Skeletal muscle satellite cell (primary cell): ENCODE data around the gene DZIP1. TPM values are rescaled to one million over a fixed set of nuclear protein-coding genes. Genes with fewer than 3 reads are reported as not detected.
"Not testable (repeated sequence)": the region's sequence is repeated elsewhere in the genome, so short reads cannot be mapped to it uniquely, and the experiment has no call there.

Source experiments
- H3K27me3 ChIP-seq: 2 replicates; pipeline ENCODE4 v1.7.0; 2013; ENCODE audit warnings: low read length; ENCODE audit not compliant: control insufficient read depth, insufficient read depth
- H3K36me3 ChIP-seq: 2 replicates; pipeline ENCODE4 v1.7.0; 2013; ENCODE audit warnings: mild to moderate bottlenecking, control low read depth, low read length; ENCODE audit not compliant: insufficient read depth
- H3K4me1 ChIP-seq: 2 replicates; pipeline ENCODE4 v1.7.0; 2013; ENCODE audit warnings: low read length; ENCODE audit not compliant: control insufficient read depth, insufficient read depth
- H3K4me2 ChIP-seq: 2 replicates; pipeline ENCODE4 v1.7.0; 2013; ENCODE audit warnings: mild to moderate bottlenecking, low read length
- H3K4me3 ChIP-seq: 2 replicates; pipeline ENCODE4 v1.7.0; 2013; ENCODE audit warnings: low read length
- H3K9ac ChIP-seq: 2 replicates; pipeline ENCODE4 v1.7.0; 2013; ENCODE audit warnings: mild to moderate bottlenecking, low read depth, low read length, moderate library complexity
- H3K9me3 ChIP-seq: replicated peaks from 2 replicates; pipeline ENCODE4 v1.7.0; 2013; ENCODE audit warnings: mild to moderate bottlenecking, control low read depth, low read length
- total RNA-seq: library from RNA; depleted of rRNA; stranded (reverse); fragments of >200 nt; gene quantifications from 2 replicates; pipeline ENCODE4 v1.2.3, GENCODE V29; 2012; rRNA removed

The DZIP1 gene
- total RNA-seq, result 21.4 and 28.4 TPM in 2 replicates

GRCh38 chr13:95644601-95645052, at the start of gene DZIP1:
DZIP1 (minus strand) TSS chr13:95644706; CDS start chr13:95642029, 2,677 bp downstream.
- peak within 1 kb of the TSS; percentile 85 for H3K4me2 ChIP-seq
- H3K4me1 ChIP-seq, result peaks cover 21% of the 10 kb centered on the region
- H3K27me3 ChIP-seq, result no peaks in the 10 kb centered on the region
- H3K9ac ChIP-seq, result peak within 1 kb of the TSS; percentile 82
- H3K4me3 ChIP-seq, result peak within 1 kb of the TSS; percentile 75
- H3K9me3 ChIP-seq, result no peaks in the 10 kb centered on the region
- H3K36me3 ChIP-seq, result peaks cover 14% of the 10 kb centered on the region

- H3K27me3 ChIP-seq, H3K9ac ChIP-seq, H3K4me3 ChIP-seq, H3K9me3 ChIP-seq, H3K4me1 ChIP-seq, H3K4me2 ChIP-seq, H3K36me3 ChIP-seq: not testable (repeated sequence)
Measured at GRCh38 chr13:95690986-95691385, 46.5 kb upstream of the DZIP1 start.

- Histone ChIP-seq H3K4me2 (no peak overlapping the region), H3K36me3 (no peaks in the 10 kb centered on the region), H3K9me3 (no peaks in the 10 kb centered on the region), H3K4me1 (no peaks in the 10 kb centered on the region), H3K4me3 (no peak overlapping the region), H3K27me3 (no peaks in the 10 kb centered on the region), H3K9ac (no peak overlapping the region)
Measured at GRCh38 chr13:95689582-95689926, 45.0 kb upstream of the DZIP1 start.

GRCh38 chr13:95684960-95685359, 40.5 kb upstream of the DZIP1 start:
- H3K36me3 ChIP-seq, H3K9me3 ChIP-seq, H3K4me2 ChIP-seq, H3K9ac ChIP-seq, H3K4me1 ChIP-seq, H3K4me3 ChIP-seq, H3K27me3 ChIP-seq: not testable (repeated sequence)

- H3K27me3 ChIP-seq, result no peaks in the 10 kb centered on the region
- H3K36me3 ChIP-seq, result peaks cover 3% of the 10 kb centered on the region
- H3K9ac ChIP-seq, result no peak overlapping the region
- H3K4me2 ChIP-seq, result no peak overlapping the region
- peaks cover 7% of the 10 kb centered on the region for H3K4me1 ChIP-seq
- no peak overlapping the region for H3K4me3 ChIP-seq
- no peaks in the 10 kb centered on the region for H3K9me3 ChIP-seq
Measured at GRCh38 chr13:95684418-95684817, 39.9 kb upstream of the DZIP1 start.

GRCh38 chr13:95679722-95680121, 35.2 kb upstream of the DZIP1 start:
- H3K9me3 ChIP-seq, result no peaks in the 10 kb centered on the region
- no peak overlapping the region for H3K9ac ChIP-seq
- no peaks in the 10 kb centered on the region for H3K27me3 ChIP-seq
- H3K4me2 ChIP-seq, result peak overlapping the region; percentile 85
- peaks cover 3% of the 10 kb centered on the region for H3K36me3 ChIP-seq
- H3K4me3 ChIP-seq, result no peak overlapping the region
- H3K4me1 ChIP-seq, result peaks cover 19% of the 10 kb centered on the region

- Histone ChIP-seq H3K9me3 (no peaks in the 10 kb centered on the region), H3K4me3 (peak overlapping the region; percentile 98), H3K4me2 (peak overlapping the region; percentile 85), H3K36me3 (peaks cover 3% of the 10 kb centered on the region), H3K4me1 (peaks cover 19% of the 10 kb centered on the region), H3K9ac (peak overlapping the region; percentile 94), H3K27me3 (no peaks in the 10 kb centered on the region)
Measured at GRCh38 chr13:95678967-95679366, 34.5 kb upstream of the DZIP1 start.

GRCh38 chr13:95677564-95678266, 33.2 kb upstream of the DZIP1 start:
- Histone ChIP-seq H3K4me3 (peak overlapping the region; percentile 98), H3K36me3 (peaks cover 3% of the 10 kb centered on the region), H3K4me1 (peaks cover 19% of the 10 kb centered on the region), H3K4me2 (peak overlapping the region; percentile 85), H3K9me3 (no peaks in the 10 kb centered on the region), H3K9ac (peak overlapping the region; percentile 94), H3K27me3 (no peaks in the 10 kb centered on the region)

- Histone ChIP-seq H3K9me3 (no peaks in the 10 kb centered on the region), H3K27me3 (no peaks in the 10 kb centered on the region), H3K9ac (peak within 1 kb of the TSS; percentile 94), H3K4me3 (peak within 1 kb of the TSS; percentile 98), H3K4me2 (peak within 1 kb of the TSS; percentile 97), H3K36me3 (peaks cover 3% of the 10 kb centered on the region), H3K4me1 (peaks cover 19% of the 10 kb centered on the region)
Measured at GRCh38 chr13:95676762-95677563, 32.5 kb upstream of the DZIP1 start, which contains the start of gene DNAJC3. DNAJC3 (plus strand) TSS chr13:95677139; CDS start chr13:95677256, 117 bp downstream.

- Histone ChIP-seq H3K9me3 (no peaks in the 10 kb centered on the region), H3K36me3 (peaks cover 3% of the 10 kb centered on the region), H3K4me3 (peak overlapping the region; percentile 98), H3K27me3 (no peaks in the 10 kb centered on the region), H3K9ac (peak overlapping the region; percentile 93), H3K4me1 (peaks cover 19% of the 10 kb centered on the region), H3K4me2 (peak overlapping the region; percentile 97)
Measured at GRCh38 chr13:95676105-95676761, 31.7 kb upstream of the DZIP1 start.

GRCh38 chr13:95671597-95671996, 27.1 kb upstream of the DZIP1 start:
- no peak overlapping the region for H3K4me2 ChIP-seq
- H3K9ac ChIP-seq, result no peak overlapping the region
- no peaks in the 10 kb centered on the region for H3K36me3 ChIP-seq
- H3K9me3 ChIP-seq, result no peaks in the 10 kb centered on the region
- no peaks in the 10 kb centered on the region for H3K4me1 ChIP-seq
- H3K4me3 ChIP-seq, result no peak overlapping the region
- H3K27me3 ChIP-seq, result no peaks in the 10 kb centered on the region
